ENCODE measurements around the gene ALLC.

ALLC gene

GRCh38 chr2:3641841-3642421 is 16.1 kb upstream of the ALLC start:
- no peak for FAIRE-seq

DNA sequence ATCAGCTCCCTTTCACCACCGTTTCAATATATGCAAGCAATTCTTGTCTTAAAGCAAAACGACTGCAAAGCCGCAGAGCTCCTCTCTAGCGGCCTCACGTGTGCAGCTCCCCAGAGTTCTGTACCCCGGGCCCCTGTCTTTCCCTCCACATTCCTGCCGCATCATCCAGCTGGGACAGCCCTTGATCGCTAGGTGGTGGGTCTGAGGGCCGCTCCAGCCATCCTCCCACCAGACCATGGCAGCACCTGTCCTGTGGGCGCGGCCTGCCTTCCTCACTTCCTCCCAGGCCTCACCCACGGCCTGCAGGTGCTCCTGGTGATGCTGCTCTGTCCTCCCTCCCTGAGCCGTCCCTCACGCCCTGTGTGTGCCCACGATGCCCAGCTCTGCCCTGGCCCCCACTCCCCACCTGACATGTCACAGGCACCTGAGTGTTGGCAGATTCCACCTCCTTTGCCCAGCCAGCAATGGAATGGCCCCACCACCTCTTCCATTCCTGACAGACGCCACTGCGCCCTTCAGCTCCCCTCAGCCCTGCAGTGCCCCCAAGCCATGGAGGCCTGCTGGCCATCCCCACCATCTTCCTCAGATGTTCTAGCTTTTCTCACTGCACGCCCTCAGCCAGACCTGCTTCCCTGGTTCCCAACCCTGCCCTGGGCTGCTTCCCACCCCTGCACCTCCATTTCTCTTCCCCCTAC is 15.3 kb upstream of the ALLC start:
- no peak for FAIRE-seq

DNA sequence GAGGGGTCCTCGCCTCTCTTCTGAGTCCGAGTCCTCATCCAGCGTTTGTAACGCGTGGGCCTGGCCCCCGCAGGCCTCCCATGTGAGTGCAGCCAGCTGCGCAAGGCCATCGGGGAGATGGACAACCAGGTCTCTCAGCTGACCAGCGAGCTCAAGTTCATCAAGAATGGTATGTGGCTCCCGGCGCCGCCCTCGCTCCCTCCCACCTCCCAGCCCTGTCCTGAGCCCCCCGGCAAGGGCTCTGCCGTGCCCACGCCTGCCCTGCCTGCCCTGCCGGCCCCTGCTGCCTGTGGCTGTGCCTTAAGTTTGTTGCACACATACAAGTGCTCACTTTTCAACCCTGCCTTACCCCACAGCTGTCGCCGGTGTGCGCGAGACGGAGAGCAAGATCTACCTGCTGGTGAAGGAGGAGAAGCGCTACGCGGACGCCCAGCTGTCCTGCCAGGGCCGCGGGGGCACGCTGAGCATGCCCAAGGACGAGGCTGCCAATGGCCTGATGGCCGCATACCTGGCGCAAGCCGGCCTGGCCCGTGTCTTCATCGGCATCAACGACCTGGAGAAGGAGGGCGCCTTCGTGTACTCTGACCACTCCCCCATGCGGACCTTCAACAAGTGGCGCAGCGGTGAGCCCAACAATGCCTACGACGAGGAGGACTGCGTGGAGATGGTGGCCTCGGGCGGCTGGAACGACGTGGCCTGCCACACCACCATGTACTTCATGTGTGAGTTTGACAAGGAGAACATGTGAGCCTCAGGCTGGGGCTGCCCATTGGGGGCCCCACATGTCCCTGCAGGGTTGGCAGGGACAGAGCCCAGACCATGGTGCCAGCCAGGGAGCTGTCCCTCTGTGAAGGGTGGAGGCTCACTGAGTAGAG is 14.4 kb upstream of the ALLC start:
- no peak for FAIRE-seq

GRCh38 chr2:3644246-3644525 is 13.8 kb upstream of the ALLC start:
- no peak for FAIRE-seq

DNA sequence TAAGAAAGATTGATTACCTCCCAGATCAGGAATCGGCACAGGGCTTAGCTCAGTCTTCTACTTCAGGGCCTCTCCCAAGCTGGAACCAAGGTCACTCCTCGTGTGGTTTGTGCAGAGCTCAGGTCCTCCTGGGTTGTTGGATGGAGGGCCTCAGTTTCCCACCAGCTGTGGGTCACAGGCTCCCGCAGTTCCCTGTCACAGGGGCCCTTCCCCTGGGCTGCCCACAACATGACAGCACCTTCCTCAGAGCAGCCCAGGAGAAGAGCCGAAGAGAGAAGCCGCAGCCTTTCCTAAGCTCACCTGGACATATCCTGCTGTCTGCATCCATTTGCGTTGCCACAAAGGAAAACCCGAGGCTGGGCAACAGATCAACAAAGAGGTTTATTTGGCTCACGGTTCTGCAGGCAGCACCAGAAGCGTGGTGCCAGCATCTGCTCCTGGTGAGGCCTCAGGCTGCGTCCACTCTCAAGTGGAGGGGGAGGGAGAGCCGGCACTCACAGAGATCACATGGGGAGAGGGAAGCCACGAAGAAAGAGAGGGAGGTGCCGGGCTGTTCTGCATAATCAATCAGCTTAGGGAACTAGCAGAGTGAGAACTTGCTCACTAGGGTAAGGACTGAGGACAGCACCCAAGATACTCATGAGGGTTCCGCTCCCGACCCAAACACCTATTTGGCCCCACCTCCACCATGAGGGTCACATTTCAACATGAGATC is 13.0 kb upstream of the ALLC start:
- FAIRE-seq: no peak

GRCh38 chr2:3645745-3646389 is 12.1 kb upstream of the ALLC start:
- FAIRE-seq: no peak

- no peak for FAIRE-seq
Measured at GRCh38 chr2:3646446-3646845, 11.6 kb upstream of the ALLC start.

DNA sequence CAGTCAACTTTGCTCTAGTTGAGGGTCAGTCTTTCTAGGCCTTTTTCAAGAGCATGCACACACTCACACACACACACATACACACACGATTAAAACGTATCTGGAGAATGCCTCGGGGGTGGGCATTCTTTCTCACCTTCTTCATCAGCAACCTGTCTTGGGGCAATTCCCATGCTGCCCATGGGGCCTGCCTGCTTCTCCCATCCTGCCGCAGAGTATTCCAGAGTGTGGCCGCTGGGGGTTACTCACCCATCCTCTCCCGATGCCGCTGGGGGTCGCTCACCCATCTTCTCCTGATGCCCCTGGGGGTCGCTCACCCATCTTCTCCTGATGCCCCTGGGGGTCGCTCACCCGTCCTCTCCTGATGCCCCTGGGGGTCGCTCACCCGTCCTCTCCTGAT is 10.8 kb upstream of the ALLC start:
- no peak for FAIRE-seq

DNA sequence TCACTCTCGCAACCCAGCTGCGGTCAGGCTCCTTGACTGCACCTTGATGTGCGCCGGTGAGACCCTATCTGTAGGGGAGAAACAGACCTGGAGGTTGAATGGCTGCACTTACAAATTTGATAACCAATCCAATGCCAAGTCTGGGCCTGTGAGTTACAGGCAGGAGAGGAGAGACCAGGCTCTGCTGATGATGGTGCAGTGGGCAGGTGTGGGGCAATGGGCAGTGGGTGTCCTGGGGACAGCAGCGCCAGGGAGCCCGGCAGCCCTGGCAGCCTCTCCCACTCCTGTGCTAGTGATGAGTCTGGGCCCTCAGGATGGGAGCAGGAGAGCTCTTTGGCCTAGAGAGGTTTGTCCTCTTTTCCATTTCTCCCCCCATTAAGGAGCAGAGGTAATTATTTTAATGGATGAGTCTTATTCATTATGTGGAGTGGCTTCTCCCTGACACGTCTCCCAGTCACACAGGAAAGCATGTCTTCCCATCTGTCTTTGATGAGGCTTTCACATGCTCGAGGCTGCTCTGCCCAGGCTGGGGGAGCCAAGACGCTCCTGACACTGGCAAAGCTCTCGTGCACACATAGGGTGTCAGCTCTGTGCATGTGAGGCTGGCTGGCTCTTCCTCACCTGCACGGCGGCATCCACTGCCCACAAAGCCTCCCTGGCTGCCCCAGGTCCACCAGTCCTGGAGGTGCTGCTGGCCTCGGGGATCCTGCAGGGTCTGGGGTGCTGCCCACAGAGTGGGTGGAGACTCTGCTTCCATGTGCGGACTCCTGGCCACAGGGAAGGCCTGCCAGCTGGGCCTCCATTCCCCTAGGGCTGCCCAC is 10.0 kb upstream of the ALLC start:
- FAIRE-seq: no peak

- FAIRE-seq: no peak
Measured at GRCh38 chr2:3648652-3649177, 9.3 kb upstream of the ALLC start.

- no peak for FAIRE-seq
Measured at GRCh38 chr2:3649581-3649980, 8.4 kb upstream of the ALLC start.

GRCh38 chr2:3650140-3650920 is 7.7 kb upstream of the ALLC start:
- no peak for FAIRE-seq

DNA sequence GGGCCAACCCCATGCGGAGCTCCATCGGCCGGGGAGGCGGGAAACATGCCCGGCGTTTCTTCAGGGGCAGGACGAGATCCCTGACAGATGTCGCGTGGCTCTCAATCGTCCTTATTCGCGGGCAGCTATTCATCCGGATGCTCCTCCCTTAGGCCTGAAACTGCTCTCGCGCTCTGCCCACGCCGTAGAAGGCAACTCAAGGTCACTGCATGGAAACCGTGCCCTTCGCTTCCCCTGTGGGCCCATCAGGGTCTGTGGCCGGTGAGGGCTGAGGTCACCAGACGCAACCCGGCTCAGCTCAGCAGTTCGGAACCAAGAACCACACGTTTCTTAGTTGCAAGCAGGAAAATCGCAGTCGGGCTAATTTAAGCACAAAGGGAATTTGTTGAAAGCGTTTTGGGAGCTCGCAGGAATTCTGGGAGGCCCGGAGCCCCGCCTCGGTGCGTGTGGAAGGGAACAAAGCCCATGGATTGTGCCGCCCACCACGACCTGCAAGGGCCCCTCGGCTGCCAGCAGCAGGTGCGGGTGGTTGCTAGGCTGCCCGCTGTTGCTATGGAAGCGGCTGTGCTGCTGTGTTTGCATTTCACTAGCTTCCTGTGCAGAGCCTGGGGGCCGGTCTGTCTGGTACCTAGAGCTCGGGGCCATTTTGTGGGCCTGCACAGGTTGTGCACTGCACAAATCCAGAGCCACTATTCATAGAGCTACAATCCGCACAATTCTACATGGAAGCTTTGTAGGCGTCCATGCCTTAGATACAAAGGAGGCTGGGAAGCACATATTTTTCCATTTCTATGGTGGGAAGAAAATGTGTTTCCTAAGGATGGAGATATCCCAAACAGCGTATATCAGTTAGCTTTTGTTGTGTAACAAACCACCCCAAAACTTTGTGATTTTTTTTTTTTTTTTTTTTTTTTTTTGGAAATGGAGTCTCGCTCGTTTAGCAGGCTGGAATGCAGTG is 6.0 kb upstream of the ALLC start:
- no peak for FAIRE-seq

- FAIRE-seq: no peak
Measured at GRCh38 chr2:3652896-3653625, 4.9 kb upstream of the ALLC start.

DNA sequence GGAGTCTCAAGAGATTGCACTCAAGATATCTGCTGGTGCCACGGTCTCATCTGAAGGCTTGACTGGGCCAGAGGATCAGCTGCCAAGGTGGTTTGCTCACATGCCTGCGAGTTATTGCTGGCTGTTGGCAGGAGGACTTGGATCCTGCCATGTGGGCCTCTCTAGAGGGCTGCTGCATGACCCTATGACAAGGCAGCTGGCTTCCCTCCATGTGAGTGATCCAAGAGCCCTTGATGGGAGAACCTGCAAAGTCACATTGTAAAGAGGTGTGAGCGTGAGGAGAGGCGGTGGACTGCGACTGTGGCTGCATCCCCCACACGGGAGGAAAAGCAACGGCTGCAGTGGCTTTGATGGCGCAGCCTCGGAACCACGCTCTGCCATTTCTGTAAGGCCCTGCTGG is 4.0 kb upstream of the ALLC start:
- no peak for FAIRE-seq

DNA sequence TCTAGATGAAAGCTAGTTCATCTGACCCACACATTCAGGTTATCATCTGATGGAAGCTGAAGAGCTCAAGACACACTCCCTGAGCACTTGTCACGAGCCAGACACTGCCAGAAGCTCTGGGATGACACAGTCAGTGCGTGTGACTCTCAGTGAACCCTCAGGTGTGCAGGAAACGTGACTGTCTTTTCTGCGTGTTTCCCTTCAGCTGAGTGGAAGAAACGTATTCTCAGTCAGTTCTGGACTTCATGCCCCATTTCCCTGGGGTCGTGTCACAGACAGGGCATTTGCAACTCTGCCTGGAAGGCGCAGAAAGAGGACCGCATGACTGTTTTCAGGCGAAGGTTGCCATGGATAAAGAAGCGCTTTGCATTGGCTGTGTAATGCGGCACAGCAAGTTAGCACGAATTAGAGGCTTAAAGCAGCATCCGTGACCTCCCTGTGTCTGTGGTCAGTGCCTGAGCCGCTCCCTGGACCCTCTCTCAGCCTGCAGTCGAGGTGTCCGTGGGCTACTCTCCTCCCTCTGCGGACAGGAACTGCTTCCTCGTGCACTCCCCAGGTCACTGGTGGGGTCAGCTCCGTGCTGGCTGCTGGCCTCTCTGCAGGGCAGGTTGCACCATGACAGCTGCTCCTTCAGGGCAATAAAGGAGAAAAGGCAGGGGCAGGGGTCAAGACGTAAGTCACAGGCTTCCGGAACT is 3.3 kb upstream of the ALLC start:
- FAIRE-seq: no peak

DNA sequence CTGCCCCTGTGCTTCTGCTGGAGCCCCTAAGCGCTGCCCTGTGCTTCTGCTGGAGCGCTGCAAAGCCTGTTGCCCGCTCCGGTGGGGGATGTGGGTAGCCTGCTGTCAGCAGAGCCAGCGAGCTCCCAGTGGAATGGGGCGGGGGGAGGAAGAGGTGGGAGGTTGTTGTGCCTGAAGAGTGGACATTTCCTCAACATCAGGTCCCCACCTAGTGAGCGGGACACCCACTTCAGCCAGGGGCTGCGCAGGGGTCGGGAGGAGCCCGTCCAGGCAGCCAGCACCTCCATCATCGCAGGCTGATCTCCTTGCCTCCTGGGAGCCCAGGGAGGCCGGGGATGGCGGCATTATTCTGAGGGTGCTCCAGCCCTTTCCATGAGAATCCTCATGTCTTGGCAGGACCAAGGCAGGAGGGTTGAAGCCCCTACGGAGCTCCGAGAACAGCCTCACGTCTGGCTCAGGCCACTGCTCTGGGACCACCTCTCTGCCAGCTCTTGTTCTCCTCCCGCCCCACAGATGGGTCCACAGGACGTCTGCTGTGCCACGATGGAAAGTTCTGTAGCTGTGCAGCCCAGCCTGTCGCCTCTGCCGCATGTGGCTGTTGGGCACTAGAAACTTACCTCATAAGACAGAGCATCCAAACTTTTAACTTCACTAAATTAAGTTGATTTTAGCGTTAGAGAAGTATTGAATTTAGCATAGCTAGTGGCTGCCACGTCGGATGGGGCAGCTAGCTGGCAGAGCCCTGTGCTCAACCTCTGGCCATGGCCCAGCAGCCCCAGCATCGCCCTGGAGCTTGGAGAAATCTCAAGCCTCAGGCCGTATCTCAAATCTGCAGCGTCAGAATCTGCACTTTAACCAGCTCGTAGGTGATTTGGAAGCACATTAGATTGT is 1.9 kb upstream of the ALLC start:
- no peak for FAIRE-seq

All from A204.1 (cell line).